ENCODE data around the gene DLEC1. TPM values are rescaled to one million over a fixed set of nuclear protein-coding genes. Genes with fewer than 3 reads are reported as not detected.

The DLEC1 gene
- polyA plus RNA-seq, 2 of the 4 experiments (the other 2 are of a cell fraction) = 0.10 TPM; not detected in 1

- 77% methylated on average over 9 of the region's 9 CpGs for WGBS (ENCODE audit: missing lambda C conversion rate)
- no peak for DNase-seq (ENCODE audit: low read depth in 1 of 2, low spot score in 1 of 2)
- ATAC-seq = no peak
- no peaks in the 10 kb centered on the region for H3K4me1 ChIP-seq
- TF ChIP-seq EP300 (IDR thresholded peaks at IDR 0.05) (no peak), BCL3 (IDR thresholded peaks at IDR 0.05) (no peak), TFCP2L1 (CRISPR knock-in tag; IDR thresholded peaks at IDR 0.05) (no peak), HOXA7 (CRISPR knock-in tag; IDR thresholded peaks at IDR 0.05) (no peak), MAFK (IDR thresholded peaks at IDR 0.05; ENCODE audit: partially characterized antibody) (no peak), ZNF302 (CRISPR knock-in tag; IDR thresholded peaks at IDR 0.05) (no peak), HOXB13 (CRISPR knock-in tag; IDR thresholded peaks at IDR 0.05; ENCODE audit: low read depth) (no peak), CEBPB (IDR thresholded peaks at IDR 0.05) (no peak), PBX3 (IDR thresholded peaks at IDR 0.05) (no peak), NFE2L2 (conservative IDR thresholded peaks at IDR 0.05; ENCODE audit: low read length) (no peak), ZC3H11A (IDR thresholded peaks at IDR 0.05) (no peak), ZFP36 (IDR thresholded peaks at IDR 0.05; ENCODE audit: borderline replicate concordance, partially characterized antibody) (no peak), JUN (IDR thresholded peaks at IDR 0.05) (no peak), ELK1 (IDR thresholded peaks at IDR 0.05; ENCODE audit: low read depth, low read length) (no peak), RARB (CRISPR knock-in tag; IDR thresholded peaks at IDR 0.05) (no peak), HMGXB4 (CRISPR knock-in tag; IDR thresholded peaks at IDR 0.05; ENCODE audit: borderline replicate concordance) (no peak)
- TF ChIP-seq, protein P1, sequence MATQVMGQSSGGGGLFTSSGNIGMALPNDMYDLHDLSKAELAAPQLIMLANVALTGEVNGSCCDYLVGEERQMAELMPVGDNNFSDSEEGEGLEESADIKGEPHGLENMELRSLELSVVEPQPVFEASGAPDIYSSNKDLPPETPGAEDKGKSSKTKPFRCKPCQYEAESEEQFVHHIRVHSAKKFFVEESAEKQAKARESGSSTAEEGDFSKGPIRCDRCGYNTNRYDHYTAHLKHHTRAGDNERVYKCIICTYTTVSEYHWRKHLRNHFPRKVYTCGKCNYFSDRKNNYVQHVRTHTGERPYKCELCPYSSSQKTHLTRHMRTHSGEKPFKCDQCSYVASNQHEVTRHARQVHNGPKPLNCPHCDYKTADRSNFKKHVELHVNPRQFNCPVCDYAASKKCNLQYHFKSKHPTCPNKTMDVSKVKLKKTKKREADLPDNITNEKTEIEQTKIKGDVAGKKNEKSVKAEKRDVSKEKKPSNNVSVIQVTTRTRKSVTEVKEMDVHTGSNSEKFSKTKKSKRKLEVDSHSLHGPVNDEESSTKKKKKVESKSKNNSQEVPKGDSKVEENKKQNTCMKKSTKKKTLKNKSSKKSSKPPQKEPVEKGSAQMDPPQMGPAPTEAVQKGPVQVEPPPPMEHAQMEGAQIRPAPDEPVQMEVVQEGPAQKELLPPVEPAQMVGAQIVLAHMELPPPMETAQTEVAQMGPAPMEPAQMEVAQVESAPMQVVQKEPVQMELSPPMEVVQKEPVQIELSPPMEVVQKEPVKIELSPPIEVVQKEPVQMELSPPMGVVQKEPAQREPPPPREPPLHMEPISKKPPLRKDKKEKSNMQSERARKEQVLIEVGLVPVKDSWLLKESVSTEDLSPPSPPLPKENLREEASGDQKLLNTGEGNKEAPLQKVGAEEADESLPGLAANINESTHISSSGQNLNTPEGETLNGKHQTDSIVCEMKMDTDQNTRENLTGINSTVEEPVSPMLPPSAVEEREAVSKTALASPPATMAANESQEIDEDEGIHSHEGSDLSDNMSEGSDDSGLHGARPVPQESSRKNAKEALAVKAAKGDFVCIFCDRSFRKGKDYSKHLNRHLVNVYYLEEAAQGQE (IDR thresholded peaks at IDR 0.05) = no peak
- TF ChIP-seq, protein P2, sequence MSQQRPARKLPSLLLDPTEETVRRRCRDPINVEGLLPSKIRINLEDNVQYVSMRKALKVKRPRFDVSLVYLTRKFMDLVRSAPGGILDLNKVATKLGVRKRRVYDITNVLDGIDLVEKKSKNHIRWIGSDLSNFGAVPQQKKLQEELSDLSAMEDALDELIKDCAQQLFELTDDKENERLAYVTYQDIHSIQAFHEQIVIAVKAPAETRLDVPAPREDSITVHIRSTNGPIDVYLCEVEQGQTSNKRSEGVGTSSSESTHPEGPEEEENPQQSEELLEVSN (IDR thresholded peaks at IDR 0.05; ENCODE audit: borderline replicate concordance, low read depth) = no peak
- H3K27ac ChIP-seq = no peak overlapping the region
- no peaks in the 10 kb centered on the region for H3K9me3 ChIP-seq
- CTCF ChIA-PET = interaction anchor here (1.4 kb wide), 1 partner anchor 9 kb away, joined by 4 read pairs; no protein-coding TSS in a partner anchor
- no peak for FAIRE-seq
- H3K4me3 ChIP-seq = no peak overlapping the region
- H3K4me2 ChIP-seq = no peak overlapping the region
- POLR2A ChIA-PET = no interaction called here
Measured at GRCh38 chr3:38098376-38098723, 59.3 kb downstream of the DLEC1 start.

Measured in A549 (cell line).